Measurements from ENCODE around the gene SPOCK1. TPM values are rescaled to one million over a fixed set of nuclear protein-coding genes. Genes with fewer than 3 reads are reported as not detected.

The SPOCK1 gene
- total RNA-seq, 1 donor from 2014 or later: 6.8 TPM

- H3K4me3 ChIP-seq (ENCODE audit: low read depth, low read length): no peak overlapping the region
- no peak for TF ChIP-seq CTCF (IDR thresholded peaks at IDR 0.05; ENCODE audit: insufficient read depth, low read length, severe bottlenecking)
- DNase-seq (ENCODE audit: low read depth): peak; percentile 97
- peak; percentile 87 for FAIRE-seq
- no peaks in the 10 kb centered on the region for H3K27me3 ChIP-seq (ENCODE audit: control insufficient read depth, insufficient read depth, low read length)
- H3K36me3 ChIP-seq (ENCODE audit: control insufficient read depth, insufficient read depth, low read length): no peaks in the 10 kb centered on the region
Observed at GRCh38 chr5:137205231-137206027, 293.7 kb downstream of the SPOCK1 start.

- TF ChIP-seq CTCF (IDR thresholded peaks at IDR 0.05; ENCODE audit: insufficient read depth, low read length, severe bottlenecking): no peak
- Histone ChIP-seq H3K4me3 (ENCODE audit: low read depth, low read length) (no peak overlapping the region), H3K36me3 (ENCODE audit: control insufficient read depth, insufficient read depth, low read length) (no peaks in the 10 kb centered on the region), H3K27me3 (ENCODE audit: control insufficient read depth, insufficient read depth, low read length) (no peaks in the 10 kb centered on the region)
- FAIRE-seq: no peak
- no peak for DNase-seq (ENCODE audit: low read depth)
Observed at GRCh38 chr5:137203011-137203632, 296.0 kb downstream of the SPOCK1 start.

GRCh38 chr5:137201876-137202275 lies 297.2 kb downstream of the SPOCK1 start:
- FAIRE-seq (no peak), DNase-seq (ENCODE audit: low read depth) (peak; percentile 83)
- H3K27me3 ChIP-seq (ENCODE audit: control insufficient read depth, insufficient read depth, low read length): no peaks in the 10 kb centered on the region

GRCh38 chr5:137200906-137201700 lies 298.0 kb downstream of the SPOCK1 start:
- Histone ChIP-seq H3K27me3 (ENCODE audit: control insufficient read depth, insufficient read depth, low read length) (no peaks in the 10 kb centered on the region), H3K36me3 (ENCODE audit: control insufficient read depth, insufficient read depth, low read length) (no peaks in the 10 kb centered on the region), H3K4me3 (ENCODE audit: low read depth, low read length) (no peak overlapping the region)
- FAIRE-seq (no peak), DNase-seq (ENCODE audit: low read depth) (no peak)
- no peak for TF ChIP-seq CTCF (IDR thresholded peaks at IDR 0.05; ENCODE audit: insufficient read depth, low read length, severe bottlenecking)

More at GRCh38 chr5:137201876-137202275, 297.2 kb downstream of the SPOCK1 start:
- Histone ChIP-seq H3K36me3 (ENCODE audit: control insufficient read depth, insufficient read depth, low read length) (no peaks in the 10 kb centered on the region), H3K4me3 (ENCODE audit: low read depth, low read length) (no peak overlapping the region)
- peak; percentile 47 for TF ChIP-seq CTCF (IDR thresholded peaks at IDR 0.05; ENCODE audit: insufficient read depth, low read length, severe bottlenecking)

- peak; percentile 44 for DNase-seq (ENCODE audit: low read depth)
- Histone ChIP-seq H3K27me3 (ENCODE audit: control insufficient read depth, insufficient read depth, low read length) (no peaks in the 10 kb centered on the region), H3K36me3 (ENCODE audit: control insufficient read depth, insufficient read depth, low read length) (no peaks in the 10 kb centered on the region), H3K4me3 (ENCODE audit: low read depth, low read length) (no peak overlapping the region)
- TF ChIP-seq CTCF (IDR thresholded peaks at IDR 0.05; ENCODE audit: insufficient read depth, low read length, severe bottlenecking): no peak
- no peak for FAIRE-seq
Observed at GRCh38 chr5:137199966-137200365, 299.2 kb downstream of the SPOCK1 start.

All from bronchial epithelial cell (primary cell).